Natural killer cell (primary cell): Measurements from ENCODE around the gene TTBK1. TPM values are rescaled to one million over a fixed set of nuclear protein-coding genes. Genes with fewer than 3 reads are reported as not detected.

Experiments
- ATAC-seq, 3 donors: fragments of 150-1000 bp in 2 of 3; fragments of 200-7000 bp in 1 of 3; cut with Tn5 transposase; 1 replicate in 1 of 3; 2 replicates in 2 of 3; pipeline ENCODE4 v1.10.0; 2021; ENCODE audit warnings: mild to moderate bottlenecking in 2 of 3, moderate library complexity in 2 of 3
- DNase-seq, 2 donors: peaks; one replicate each; pipeline versions ENCODE4 v3.0.0 to v3.0.0-alpha.2; 2013 to 2021; ENCODE audit warnings: mixed read lengths in 1 of 2
- H3K27ac ChIP-seq: one replicate; pipeline ENCODE4 v1.5.1; 2013; ENCODE audit warnings: mild to moderate bottlenecking, low read length
- H3K27me3 ChIP-seq: one replicate; pipeline ENCODE4 v1.6.1; 2013; ENCODE audit warnings: low read length; ENCODE audit not compliant: control insufficient read depth, insufficient read depth
- H3K36me3 ChIP-seq: one replicate; pipeline ENCODE4 v1.6.1; 2013; ENCODE audit warnings: low read length; ENCODE audit not compliant: control insufficient read depth, insufficient read depth
- H3K4me1 ChIP-seq: one replicate; pipeline ENCODE4 v1.6.1; 2013; ENCODE audit warnings: low read length; ENCODE audit not compliant: control insufficient read depth, insufficient read depth
- H3K4me3 ChIP-seq: one replicate; pipeline ENCODE4 v1.5.1; 2013; ENCODE audit warnings: low read length
- H3K9me3 ChIP-seq: one replicate; pipeline ENCODE4 v1.6.1; 2013; ENCODE audit warnings: low read length; ENCODE audit not compliant: control insufficient read depth, insufficient read depth
- H3K27ac Mint-ChIP-seq, 2 donors: one replicate each; pipeline ENCODE4 v1.8.0; 2022; ENCODE audit warnings: mild to moderate bottlenecking in 2 of 2, mixed read lengths in 2 of 2, moderate library complexity in 1 of 2
- H3K27me3 Mint-ChIP-seq, 2 donors: one replicate each; pipeline ENCODE4 v1.8.0; 2022; ENCODE audit warnings: low read depth in 2 of 2, mixed read lengths in 2 of 2
- H3K36me3 Mint-ChIP-seq: one replicate; pipeline ENCODE4 v1.8.0; 2022; ENCODE audit warnings: mixed read lengths
- H3K4me1 Mint-ChIP-seq, 2 donors: one replicate each; pipeline ENCODE4 v1.8.0; 2022; ENCODE audit warnings: mixed read lengths in 2 of 2
- H3K4me3 Mint-ChIP-seq: one replicate; pipeline ENCODE4 v1.8.0; 2022; ENCODE audit warnings: mild to moderate bottlenecking, moderate library complexity, mixed read lengths
- H3K9me3 Mint-ChIP-seq, 2 donors: one replicate each; pipeline ENCODE4 v1.8.0; 2022; ENCODE audit warnings: mixed read lengths in 2 of 2
- CTCF ChIP-seq: fragments of 200-600 bp; IDR thresholded peaks from one replicate; pipeline ENCODE4 v1.8.0; 2022; ENCODE audit warnings: antibody characterized with exemption
- WGBS: methylation state at CpG from one replicate; pipeline ENCODE4 v1.1.7; 2013; ENCODE audit warnings: missing lambda C conversion rate; ENCODE audit not compliant: insufficient coverage; 5-methylcytosine and 5-hydroxymethylcytosine counted together
- intact Hi-C: fragments of 100-400 bp; cut with micrococcal nuclease; formaldehyde crosslinking; loops from one replicate; pipeline ENCODE4 v1.14.2; 2022
- total RNA-seq, 4 donors: library from RNA; stranded (reverse); fragments of 120-200 nt in 1 of 4; gene quantifications; one replicate each; pipeline versions ENCODE4 v1.2.3 to v1.2.4, GENCODE V29; 2013 to 2022

Gene TTBK1
- total RNA-seq, 3 donors from 2014 or later (not counting 1 experiment from before 2014, with no cell fraction given), result 0.07 TPM; not detected in 2

- intact Hi-C loops, result no loop called here
- H3K27me3 Mint-ChIP-seq, result peaks cover 26 to 39% of the 10 kb centered on the region in 2 donors
Measured at GRCh38 chr6:43276577-43277305, 33.5 kb downstream of the TTBK1 start.

DNA sequence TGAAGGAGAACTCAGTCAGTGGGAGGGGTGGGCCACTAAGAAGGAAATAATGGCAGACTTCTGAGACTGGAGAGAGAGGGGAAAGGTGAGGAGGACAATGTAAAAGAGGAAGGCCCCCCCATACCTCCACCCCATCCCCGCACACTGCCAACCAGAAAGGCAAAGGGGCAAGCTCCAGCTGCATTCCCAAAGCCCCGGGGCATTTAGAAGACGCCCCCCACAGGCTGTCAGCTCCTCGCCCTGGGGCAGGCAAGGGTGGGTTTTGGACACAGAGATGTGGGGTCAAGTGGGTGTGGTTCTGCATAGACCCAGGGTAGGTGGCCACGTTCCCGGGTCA, 34.0 kb downstream of the TTBK1 start:
- TF ChIP-seq CTCF, result no peak
- Mint-ChIP-seq H3K27me3 (peaks cover 31 to 38% of the 10 kb centered on the region in 2 donors), H3K27ac (no peak overlapping the region), H3K4me1 (peaks cover 10 to 32% of the 10 kb centered on the region in 2 donors), H3K36me3 (no peaks in the 10 kb centered on the region), H3K4me3 (peak overlapping the region; percentile 28), H3K9me3 (no peaks in the 10 kb centered on the region)
- 94% methylated on average over 5 of the region's 6 CpGs for WGBS
- Histone ChIP-seq H3K36me3 (no peaks in the 10 kb centered on the region), H3K27me3 (peaks cover 20% of the 10 kb centered on the region), H3K4me1 (peaks cover 23% of the 10 kb centered on the region), H3K9me3 (no peaks in the 10 kb centered on the region), H3K4me3 (no peak overlapping the region), H3K27ac (no peak overlapping the region)
- DNase-seq (no peak), ATAC-seq (no peak)
- intact Hi-C loops, result no loop called here

More at GRCh38 chr6:43276577-43277305, 33.5 kb downstream of the TTBK1 start:
- no peak for TF ChIP-seq CTCF
- H3K27me3 ChIP-seq, result peaks cover 20% of the 10 kb centered on the region
- no peak for ATAC-seq
- 83% methylated on average over 11 of the region's 11 CpGs for WGBS
- no peaks in the 10 kb centered on the region for H3K9me3 ChIP-seq
- no peaks in the 10 kb centered on the region for H3K36me3 Mint-ChIP-seq
- no peak overlapping the region for H3K27ac ChIP-seq
- peaks cover 23% of the 10 kb centered on the region for H3K4me1 ChIP-seq
- no peaks in the 10 kb centered on the region for H3K9me3 Mint-ChIP-seq
- peak overlapping the region; percentile 28 for H3K4me3 Mint-ChIP-seq
- H3K4me1 Mint-ChIP-seq, result peaks cover 10 to 32% of the 10 kb centered on the region in 2 donors
- no peak overlapping the region for H3K4me3 ChIP-seq
- peak overlapping the region in 1 of 2 donors; percentile 24 for H3K27ac Mint-ChIP-seq
- no peaks in the 10 kb centered on the region for H3K36me3 ChIP-seq
- DNase-seq, result no peak

DNA sequence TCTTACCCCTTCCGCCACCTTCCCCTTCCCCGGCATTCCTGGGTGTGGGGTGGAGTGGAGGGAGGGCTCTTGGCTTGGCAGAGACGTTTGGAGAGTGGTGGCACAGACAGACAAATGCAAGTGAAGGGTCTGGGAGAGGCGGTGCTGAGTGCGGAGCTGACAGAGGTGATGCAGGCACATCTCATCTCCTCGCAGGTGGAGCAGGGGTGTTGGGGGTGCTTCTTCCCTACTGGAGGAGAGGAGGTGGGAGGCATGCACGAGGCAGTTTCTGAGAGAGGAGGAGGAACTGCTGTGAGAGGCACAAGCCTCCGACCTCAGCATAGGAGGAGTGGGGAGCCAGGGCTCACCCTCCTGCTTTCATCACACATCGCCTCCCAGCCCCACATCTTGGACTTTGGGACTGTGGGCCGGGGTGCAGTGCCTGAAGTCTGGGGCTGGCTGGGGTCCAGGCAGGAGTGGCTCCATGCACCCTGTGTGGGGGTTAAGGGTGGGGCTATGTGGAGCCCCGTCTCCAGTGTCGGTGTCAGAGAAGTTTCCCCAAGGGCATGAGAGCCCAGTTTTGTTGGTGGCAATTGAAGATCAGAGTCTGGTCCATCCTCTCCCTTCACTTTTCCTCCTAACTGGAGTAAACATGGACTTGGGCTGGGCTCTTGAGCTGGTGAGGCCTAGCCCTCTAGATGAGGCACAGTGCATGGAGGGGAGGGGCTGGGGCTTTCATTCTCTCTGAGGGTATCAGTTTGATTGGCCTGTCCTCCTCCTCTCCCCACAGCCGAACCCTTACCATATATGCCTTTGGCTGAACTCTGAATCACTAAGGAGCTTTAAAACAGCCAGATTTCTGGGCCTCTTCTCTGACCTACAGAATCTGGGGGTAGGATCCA, 34.6 kb downstream of the TTBK1 start:
- Histone ChIP-seq H3K27me3 (peaks cover 20% of the 10 kb centered on the region), H3K27ac (no peak overlapping the region), H3K36me3 (no peaks in the 10 kb centered on the region), H3K4me1 (peaks cover 23% of the 10 kb centered on the region), H3K9me3 (no peaks in the 10 kb centered on the region), H3K4me3 (no peak overlapping the region)
- H3K27ac Mint-ChIP-seq, result no peak overlapping the region
- H3K27me3 Mint-ChIP-seq, result peaks cover 32 to 41% of the 10 kb centered on the region in 2 donors
- no peaks in the 10 kb centered on the region for H3K9me3 Mint-ChIP-seq
- TF ChIP-seq CTCF, result no peak
- no peak overlapping the region for H3K4me3 Mint-ChIP-seq
- H3K36me3 Mint-ChIP-seq, result no peaks in the 10 kb centered on the region
- intact Hi-C loops, result no loop called here
- 95% methylated on average over 12 of the region's 13 CpGs for WGBS
- ATAC-seq, result no peak
- peaks cover 10 to 32% of the 10 kb centered on the region in 2 donors for H3K4me1 Mint-ChIP-seq
- no peak for DNase-seq
